ENCODE results near the gene DRC3.

DRC3 gene

GRCh38 chr17:17970699-17971430 is 1.8 kb upstream of the DRC3 start:
- DNase-seq, result no peak

DNA sequence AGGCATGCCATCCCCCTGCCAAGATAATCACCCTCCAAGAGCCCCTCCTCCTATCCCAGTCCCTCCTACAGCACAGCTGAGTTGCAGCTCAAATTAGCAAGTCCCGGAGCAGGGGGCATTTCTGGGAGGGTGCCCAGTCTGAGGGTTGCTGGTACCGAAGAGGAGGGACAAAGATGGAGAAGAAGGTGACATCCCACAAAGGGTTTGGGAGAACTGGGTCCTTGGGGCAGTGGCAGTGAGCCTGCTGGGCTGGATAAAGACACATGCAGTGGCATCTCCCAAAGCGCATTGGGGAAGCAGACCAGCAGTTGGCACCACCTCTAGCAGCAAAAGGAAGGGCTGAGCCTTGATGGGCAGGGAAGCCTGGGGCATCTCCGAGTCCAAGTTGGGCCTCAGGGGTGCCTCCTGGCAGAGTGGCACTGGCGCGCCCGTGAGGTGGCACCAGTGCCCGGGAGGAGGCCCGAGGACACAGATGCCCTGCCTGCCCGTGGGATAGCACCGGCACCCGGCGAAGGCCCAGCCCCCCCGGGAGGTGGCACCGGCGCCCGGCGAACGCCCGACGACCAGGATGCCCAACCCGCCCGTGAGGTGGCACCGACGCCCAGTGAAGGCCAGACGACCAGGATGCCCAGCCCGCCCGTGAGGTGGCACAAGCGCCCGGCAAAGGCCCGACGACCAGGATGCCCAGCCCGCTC is 1.1 kb upstream of the DRC3 start:
- peak; percentile 50 for DNase-seq

GRCh38 chr17:17972952-17973254 is 241 bp downstream of the DRC3 start:
- no peak for DNase-seq

GRCh38 chr17:17975436-17975835 is 2.8 kb downstream of the DRC3 start:
- DNase-seq, result no peak

GRCh38 chr17:17976931-17977570 is 4.4 kb downstream of the DRC3 start:
- DNase-seq, result no peak

GRCh38 chr17:17978481-17979424 is 6.1 kb downstream of the DRC3 start:
- no peak for DNase-seq

DNA sequence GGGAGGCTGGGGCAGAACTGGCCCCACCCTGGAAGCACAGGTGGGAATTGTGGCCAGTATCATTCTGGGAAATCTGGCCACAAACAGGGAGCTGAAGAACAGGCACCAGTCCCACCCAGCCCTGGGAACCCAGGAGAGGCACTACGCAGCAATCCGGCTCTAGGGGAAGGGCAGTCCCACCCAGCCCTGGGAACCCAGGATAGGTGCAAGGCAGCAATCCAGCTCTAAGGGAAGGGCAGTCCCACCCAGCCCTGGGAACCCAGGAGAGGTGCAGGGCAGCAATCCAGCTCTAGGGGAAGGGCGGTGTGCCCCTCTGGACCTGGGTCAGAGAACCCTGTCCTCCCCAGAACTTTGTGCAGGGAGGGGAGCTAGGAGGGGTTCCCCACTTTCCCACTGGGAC is 7.1 kb downstream of the DRC3 start:
- no peak for DNase-seq

- no peak for DNase-seq
Observed at GRCh38 chr17:17981330-17981729, 8.7 kb downstream of the DRC3 start.

DNA sequence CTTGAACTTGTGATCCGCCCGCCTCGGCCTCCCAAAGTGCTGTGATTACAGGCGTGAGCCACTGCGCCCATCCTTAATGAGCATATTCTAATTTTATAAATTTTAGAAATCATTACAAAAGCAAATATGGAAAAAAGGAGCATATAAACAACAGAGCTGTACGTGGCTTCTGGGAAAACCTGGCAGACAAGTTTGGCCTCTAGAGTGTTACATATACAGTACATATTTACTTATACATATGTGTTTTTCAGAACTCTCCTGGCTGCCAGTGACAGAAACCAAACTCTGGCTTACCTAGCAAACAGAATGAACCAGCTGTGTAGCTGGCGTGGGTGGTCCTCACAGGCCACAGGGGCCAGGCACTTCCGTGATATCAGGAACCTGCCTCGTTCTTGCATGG is 10.1 kb downstream of the DRC3 start:
- DNase-seq, result no peak

GRCh38 chr17:17983376-17983775 is 10.7 kb downstream of the DRC3 start:
- DNase-seq, result no peak

- no peak for DNase-seq
Observed at GRCh38 chr17:17983776-17984175, 11.1 kb downstream of the DRC3 start.

DNA sequence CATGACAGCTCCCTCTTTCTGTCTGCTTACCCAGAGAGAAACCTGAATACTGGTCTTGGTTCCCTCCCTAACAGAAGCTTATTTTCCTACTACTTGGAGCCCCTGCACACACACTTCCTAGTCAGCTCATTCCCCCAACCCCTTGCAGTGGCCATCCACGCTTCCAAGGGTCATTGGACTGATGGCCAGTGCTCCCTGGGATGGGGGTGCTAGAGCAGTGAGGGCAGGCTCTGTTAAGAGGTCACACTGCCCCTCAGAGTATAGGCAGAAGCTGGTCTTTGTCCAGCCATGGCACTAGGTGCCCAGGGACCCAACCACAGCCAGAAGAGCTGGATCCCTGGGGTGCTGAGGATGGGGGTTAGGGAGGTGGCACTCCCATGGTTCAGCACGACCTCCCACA is 12.5 kb downstream of the DRC3 start:
- no peak for DNase-seq

GRCh38 chr17:17985555-17985954 is 12.9 kb downstream of the DRC3 start:
- DNase-seq, result no peak

DNA sequence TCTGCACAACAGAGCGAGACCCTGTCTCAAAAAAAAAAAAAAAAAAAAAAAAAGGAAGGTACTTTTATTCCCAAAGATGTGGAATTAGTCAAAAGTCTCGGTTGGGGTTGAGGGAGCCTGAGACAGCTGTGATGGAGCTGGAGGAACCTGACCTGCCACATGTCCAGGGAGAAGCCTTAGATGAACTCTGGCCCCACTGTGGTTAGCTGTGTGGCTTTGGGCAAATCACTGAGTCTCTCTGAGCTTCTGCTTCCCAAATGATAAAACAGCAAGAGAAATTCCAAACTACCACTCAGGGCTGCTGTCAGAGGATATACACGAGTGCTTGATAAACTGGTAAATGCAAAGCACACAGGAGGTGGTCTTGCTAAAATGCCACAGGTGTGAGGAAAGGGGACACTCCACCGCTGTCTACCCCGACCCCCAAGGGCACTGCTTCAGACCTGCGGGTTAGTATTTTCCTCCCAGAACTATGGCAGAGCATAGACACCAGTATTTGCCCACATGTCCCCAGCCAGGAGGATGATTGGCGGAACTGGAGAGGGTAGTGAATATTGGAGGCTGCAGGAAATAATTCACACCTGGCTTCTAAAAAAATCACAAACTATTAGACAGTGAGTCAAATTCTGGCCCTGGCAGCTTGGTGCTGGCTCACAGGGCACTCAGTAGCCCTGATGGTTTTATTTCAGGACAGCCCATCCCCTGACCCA is 14.7 kb downstream of the DRC3 start:
- DNase-seq, result no peak

- no peak for DNase-seq
Observed at GRCh38 chr17:17987901-17988300, 15.2 kb downstream of the DRC3 start.

- no peak for DNase-seq
Observed at GRCh38 chr17:17988427-17988945, 15.8 kb downstream of the DRC3 start.

- DNase-seq, result no peak
Observed at GRCh38 chr17:17989081-17989480, 16.4 kb downstream of the DRC3 start.

DNA sequence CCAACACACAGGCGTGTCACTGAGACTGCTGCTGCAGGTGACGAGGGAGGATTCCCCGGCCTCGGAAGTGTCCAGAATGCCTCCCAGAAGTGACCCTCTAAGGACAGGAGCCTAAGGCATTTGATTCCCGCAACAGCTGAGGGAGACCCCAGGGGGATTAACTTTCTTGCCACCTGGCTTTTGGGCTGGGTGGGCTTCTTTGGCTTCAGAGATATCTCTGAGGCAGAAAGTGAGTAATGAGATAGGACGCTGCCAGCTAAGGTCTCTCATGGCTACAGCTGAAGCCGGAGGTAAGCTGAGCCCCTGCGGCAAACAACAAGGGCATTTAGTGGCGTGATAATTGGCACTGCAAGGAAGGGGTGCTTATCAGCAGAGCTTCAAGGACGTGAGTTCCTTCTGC is 17.0 kb downstream of the DRC3 start:
- no peak for DNase-seq

GRCh38 chr17:17990282-17990681 is 17.6 kb downstream of the DRC3 start:
- DNase-seq, result no peak

GRCh38 chr17:17993366-17993765 is 20.7 kb downstream of the DRC3 start:
- no peak for DNase-seq

GRCh38 chr17:17993852-17994251 is 21.2 kb downstream of the DRC3 start:
- DNase-seq, result no peak

All from activated gamma-delta T cell (primary cell).